NOMO-1 treated with dmso at 0.1 percent for 144 hours (cell line): ENCODE measurements around the gene POLR1C.
"Not testable (repeated sequence)": the region's sequence is repeated elsewhere in the genome, so short reads cannot be mapped to it uniquely, and the experiment has no call there.

ENCODE experiments used
- DNase-seq: peaks from one replicate; lab custom pipeline; 2025; ENCODE audit not compliant: unreplicated experiment; lab: John Stamatoyannopoulos, UW

POLR1C gene

DNA sequence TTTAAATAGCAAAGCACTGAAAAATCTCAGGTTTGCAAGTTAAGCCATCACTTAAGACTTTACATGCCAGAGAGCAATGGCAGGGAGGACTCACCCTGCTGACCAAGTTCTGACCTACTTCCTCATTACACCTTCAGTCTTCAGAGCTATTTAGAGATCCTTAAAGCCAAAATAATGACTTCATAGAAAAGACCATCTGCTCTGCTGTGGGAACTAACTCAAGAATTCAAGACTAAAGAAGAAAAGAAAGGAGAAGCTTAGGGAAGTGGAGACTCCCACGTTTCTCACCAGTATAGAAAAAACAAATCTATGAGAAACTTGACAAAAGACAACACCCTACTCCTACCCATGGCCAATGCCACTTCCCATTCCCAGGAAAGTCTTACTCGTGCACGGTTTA is 30.3 kb downstream of the POLR1C start:
- DNase-seq, result no peak

DNA sequence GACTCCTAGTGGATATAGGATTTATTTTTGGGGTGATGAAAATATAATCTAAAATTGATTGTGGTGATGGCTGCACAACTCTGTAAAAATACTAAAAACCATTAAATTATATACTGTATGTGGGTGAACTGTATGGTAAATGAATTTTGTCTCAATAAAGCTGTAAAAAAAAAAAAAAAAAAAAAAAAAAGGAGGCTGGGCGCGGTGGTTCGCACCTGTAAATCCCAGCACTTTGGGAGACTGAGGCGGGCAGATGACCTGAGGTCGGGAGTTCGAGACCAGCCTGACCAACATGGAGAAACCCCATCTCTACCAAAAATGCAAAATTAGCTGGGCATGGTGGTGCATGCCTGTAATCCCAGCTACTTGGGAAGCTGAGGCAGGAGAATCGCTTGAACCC is 40.7 kb downstream of the POLR1C start:
- DNase-seq, result not testable (repeated sequence)

DNA sequence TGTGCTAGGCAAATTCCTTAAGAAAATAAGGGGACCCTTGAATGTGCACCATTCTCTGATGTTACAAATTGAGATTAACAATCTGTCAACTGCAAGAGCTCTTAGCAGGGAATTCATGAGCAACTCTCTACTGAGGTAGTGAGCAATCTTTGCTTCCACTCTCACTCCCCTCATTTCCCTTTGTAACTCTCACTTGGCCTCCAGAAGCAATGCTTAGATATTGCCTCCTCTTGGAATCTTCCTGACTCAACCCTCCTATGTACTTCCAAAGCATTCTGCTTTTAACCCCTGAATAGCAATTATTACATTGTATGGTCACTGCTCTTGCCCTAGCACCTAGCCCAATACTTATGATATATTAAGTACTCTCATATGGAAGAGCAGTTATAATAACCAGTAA is 42.4 kb downstream of the POLR1C start:
- DNase-seq, result no peak

DNA sequence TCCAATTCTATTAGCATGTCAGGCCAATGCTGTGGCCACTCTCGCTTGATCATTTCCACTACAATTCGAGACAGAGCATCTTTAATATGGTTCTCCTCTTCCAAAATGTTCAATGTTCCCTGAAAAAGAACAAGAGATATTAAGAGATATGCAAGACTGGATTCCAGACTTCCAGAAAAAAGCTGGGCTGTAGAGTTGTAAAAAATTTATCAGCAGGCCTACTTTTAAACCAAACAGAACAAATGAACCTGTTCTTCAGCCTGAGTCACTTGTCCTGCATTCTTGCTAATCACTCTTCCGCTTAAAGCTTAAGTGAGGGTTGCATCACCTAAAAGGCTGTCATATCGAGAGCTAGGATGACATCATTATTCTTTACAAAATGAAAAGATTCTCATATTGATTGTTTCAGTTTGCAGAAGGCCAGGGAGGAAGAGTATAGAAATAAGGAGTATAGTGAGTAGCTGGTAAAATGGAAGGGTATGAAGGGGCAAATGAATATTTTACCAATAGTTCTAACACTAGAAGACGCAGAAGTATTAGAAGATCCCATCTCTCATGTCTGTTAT is 54.1 kb downstream of the POLR1C start:
- peak; percentile 27 for DNase-seq
